ENCODE measurements around the gene PTPN4. TPM values are rescaled to one million over a fixed set of nuclear protein-coding genes. Genes with fewer than 3 reads are reported as not detected.
"Not testable (repeated sequence)": the region's sequence is repeated elsewhere in the genome, so short reads cannot be mapped to it uniquely, and the experiment has no call there.

PTPN4 gene
- total RNA-seq, 1 experiment from 2014 or later, result 34.3 TPM

GRCh38 chr2:120012771-120013596 lies 253.3 kb downstream of the PTPN4 start, which contains the start of gene EPB41L5:
TSS of gene EPB41L5 (plus strand) at chr2:120013077. CDS start at chr2:120019085, 6,008 bp downstream.
- peak; percentile 87 for DNase-seq (ENCODE audit: extremely low read depth, low read depth)

GRCh38 chr2:120013597-120014223 lies 254.0 kb downstream of the PTPN4 start:
- no peak for DNase-seq (ENCODE audit: extremely low read depth, low read depth)

- no peak for DNase-seq (ENCODE audit: extremely low read depth, low read depth)
Observed at GRCh38 chr2:120014226-120014980, 254.7 kb downstream of the PTPN4 start.

- no peak for DNase-seq (ENCODE audit: extremely low read depth, low read depth)
Observed at GRCh38 chr2:120016800-120017199, 257.1 kb downstream of the PTPN4 start.

GRCh38 chr2:120017201-120017600 lies 257.5 kb downstream of the PTPN4 start:
- DNase-seq (ENCODE audit: extremely low read depth, low read depth), result no peak

GRCh38 chr2:120018549-120018948 lies 258.8 kb downstream of the PTPN4 start:
- DNase-seq (ENCODE audit: extremely low read depth, low read depth), result no peak

- no peak for DNase-seq (ENCODE audit: extremely low read depth, low read depth)
Observed at GRCh38 chr2:120020554-120020953, 260.8 kb downstream of the PTPN4 start.

GRCh38 chr2:120022505-120022904 lies 262.8 kb downstream of the PTPN4 start:
- DNase-seq (ENCODE audit: extremely low read depth, low read depth), result not testable (repeated sequence)

GRCh38 chr2:120026890-120027289 lies 267.2 kb downstream of the PTPN4 start:
- no peak for DNase-seq (ENCODE audit: extremely low read depth, low read depth)

GRCh38 chr2:120028795-120029194 lies 269.1 kb downstream of the PTPN4 start:
- no peak for DNase-seq (ENCODE audit: extremely low read depth, low read depth)

- no peak for DNase-seq (ENCODE audit: extremely low read depth, low read depth)
Observed at GRCh38 chr2:120029672-120030640, 270.2 kb downstream of the PTPN4 start.

- no peak for DNase-seq (ENCODE audit: extremely low read depth, low read depth)
Observed at GRCh38 chr2:120032297-120032696, 272.6 kb downstream of the PTPN4 start.

Other genes with a start within 250 kb of the PTPN4 start
- gene SCTR, start 235.4 kb upstream of the PTPN4 start, total RNA-seq (2014; rRNA removed; shearing (Covaris generic)), result not detected in 2 replicates
- not detected in 2 replicates for gene CFAP221, start 215.5 kb upstream of the PTPN4 start, total RNA-seq (2014; rRNA removed; shearing (Covaris generic))
- 14.5 and 18.5 TPM in 2 replicates for gene TMEM177, start 80.7 kb upstream of the PTPN4 start, total RNA-seq (2014; rRNA removed; shearing (Covaris generic))

All from NCI-H460 (cell line).